HG02885 (cell line): ENCODE measurements around the gene SMARCB1.
A peak's percentile ranks its signal among the peaks of the same experiment; 100 is the strongest.

Experiments
- ATAC-seq: cut with Tn5 transposase; IDR thresholded peaks from one replicate; pipeline ENCODE4 v1.9.1; 2021; ENCODE audit warnings: mild to moderate bottlenecking; ENCODE audit not compliant: unreplicated experiment, poor library complexity

Gene SMARCB1

DNA sequence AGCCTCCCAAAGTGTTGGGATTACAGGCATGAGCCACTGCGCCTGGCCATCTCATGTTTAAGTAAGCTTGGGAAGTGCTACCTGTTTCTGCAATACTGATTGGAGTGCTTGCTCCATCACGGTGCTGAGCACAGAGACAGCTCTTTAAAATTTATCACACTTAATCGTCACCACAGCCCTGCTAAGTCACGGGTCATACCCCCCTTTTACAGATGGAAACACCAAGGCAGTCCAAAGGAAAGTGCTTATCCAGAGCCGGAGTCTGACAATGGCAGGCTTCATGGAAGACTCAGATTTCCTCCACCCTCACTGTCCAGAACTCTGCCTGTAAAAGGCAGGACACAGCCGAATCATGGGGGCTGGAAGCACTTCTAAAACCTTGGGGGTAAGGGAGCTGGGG is 26.7 kb upstream of the SMARCB1 start:
- ATAC-seq: no peak

DNA sequence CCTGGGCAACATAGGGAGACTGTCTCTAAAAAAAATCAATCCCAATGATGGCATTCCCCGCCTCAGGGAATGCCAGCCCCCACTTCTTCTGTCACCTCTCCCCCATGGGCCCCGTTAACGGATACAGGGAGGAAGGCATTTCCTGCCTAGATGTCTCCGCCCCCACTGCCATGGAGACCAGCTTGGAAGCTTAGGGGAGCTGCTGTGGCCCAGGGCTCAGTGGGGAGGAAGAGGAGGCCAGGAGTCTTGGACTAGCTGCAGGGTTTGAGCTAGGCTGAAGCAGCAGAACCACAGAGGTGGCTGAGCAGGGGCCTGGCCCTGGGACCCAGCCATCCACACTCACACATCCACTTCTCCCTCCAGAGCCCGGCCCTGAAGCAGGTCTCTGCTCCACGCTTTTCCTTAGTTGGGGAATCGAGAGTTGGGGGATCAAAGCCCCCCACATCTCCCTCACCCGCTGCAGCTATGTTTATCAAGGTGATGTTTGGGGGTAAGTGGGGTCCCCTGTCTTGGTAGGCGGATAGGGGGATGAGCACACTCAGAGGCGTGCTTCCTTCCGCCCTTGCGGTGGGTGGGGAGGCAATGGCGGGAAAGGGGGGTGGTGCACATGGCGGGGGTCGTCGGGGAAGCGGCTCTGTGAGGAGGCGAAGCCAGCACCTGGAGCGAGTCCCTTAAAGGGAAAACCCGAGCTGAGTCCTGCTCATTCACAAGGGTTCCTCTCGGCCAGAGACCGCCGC is 23.8 kb upstream of the SMARCB1 start, which contains the start of gene C22orf15:
C22orf15 (plus strand) TSS at position 149 of the 737 bp plus-strand sequence; CDS start at position 466, 317 bp downstream.
- no peak for ATAC-seq

DNA sequence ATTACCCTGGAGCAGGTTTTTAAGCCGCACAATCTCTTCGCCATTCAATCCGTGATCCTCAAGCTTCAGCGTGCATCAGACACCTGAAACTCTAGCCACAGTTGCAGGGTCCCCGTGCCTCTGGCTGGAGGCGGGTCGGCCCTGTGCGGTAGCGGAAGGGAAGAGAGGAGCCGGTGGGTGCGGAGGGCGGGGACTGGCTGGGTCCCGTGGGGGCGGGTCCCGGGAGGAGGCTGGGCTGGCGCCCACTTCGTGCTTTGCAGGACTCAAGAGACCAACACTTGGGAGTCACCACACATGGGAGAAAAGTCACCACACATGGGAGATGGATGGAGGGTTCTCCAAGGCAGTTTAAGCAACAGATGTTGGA is 23.2 kb upstream of the SMARCB1 start:
- ATAC-seq: no peak

DNA sequence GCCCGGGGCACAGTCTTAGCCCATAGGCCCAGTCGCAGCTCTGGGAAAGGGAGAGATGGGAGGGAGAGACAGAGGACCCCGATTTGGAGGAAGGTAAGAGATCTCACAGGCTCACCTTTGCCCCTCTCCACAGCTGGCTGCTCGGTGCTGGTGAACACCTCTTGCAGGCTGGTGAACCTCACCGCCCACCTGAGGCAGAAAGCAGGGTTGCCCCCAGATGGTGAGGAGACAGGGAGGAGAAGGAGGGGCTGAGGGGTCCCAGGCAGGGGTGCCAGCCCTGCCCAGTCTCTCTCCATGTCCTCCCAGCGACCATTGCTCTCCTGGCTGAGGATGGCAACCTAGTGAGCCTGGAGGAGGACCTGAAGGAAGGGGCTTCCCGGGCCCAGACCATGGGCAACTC is 22.8 kb upstream of the SMARCB1 start:
- ATAC-seq: no peak

DNA sequence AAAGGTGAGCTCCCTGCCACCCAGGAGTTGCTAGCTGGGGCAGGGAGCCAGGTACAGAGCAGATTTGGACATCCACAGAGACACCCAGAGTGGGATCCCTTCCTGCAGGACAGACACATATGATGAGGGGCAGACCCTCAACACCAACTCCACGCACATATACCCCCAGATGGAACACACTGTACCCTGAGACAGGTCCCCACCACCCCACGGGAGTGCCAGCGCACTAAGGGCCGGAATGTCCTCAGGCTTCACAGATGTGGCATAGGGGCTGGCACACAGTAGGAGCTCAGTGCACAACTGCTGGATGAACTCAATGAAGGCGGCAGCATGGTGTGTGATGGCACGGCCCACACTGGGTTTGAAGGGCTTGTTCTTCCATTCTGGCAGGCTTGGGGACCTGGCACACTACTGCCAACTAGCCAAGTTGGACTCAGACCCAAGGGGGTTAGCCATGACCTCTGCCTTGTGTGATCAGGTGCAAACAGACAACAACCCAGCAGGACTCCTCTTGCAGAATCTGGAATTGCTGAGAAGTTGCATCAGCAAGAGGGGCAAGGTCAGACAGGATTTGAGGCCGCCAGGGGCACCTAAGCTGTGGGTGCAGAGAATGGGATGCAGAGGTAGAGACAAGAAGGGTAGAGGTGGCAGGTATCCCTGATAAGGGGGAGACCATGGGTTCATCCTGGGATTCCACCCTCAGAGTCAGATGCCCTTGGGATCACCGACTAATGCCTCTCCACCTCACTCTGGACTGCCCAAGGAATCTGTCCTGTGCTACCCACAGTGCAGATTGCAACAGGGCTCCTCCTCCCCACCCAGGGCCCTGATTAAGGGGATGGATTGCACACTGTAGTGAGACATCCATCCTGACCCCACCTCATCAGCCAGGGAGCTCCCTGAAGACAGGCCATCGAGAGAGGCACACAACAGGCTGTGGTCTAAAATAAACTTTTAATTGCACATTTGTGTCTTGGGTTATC is 21.6 kb upstream of the SMARCB1 start:
- ATAC-seq: no peak

DNA sequence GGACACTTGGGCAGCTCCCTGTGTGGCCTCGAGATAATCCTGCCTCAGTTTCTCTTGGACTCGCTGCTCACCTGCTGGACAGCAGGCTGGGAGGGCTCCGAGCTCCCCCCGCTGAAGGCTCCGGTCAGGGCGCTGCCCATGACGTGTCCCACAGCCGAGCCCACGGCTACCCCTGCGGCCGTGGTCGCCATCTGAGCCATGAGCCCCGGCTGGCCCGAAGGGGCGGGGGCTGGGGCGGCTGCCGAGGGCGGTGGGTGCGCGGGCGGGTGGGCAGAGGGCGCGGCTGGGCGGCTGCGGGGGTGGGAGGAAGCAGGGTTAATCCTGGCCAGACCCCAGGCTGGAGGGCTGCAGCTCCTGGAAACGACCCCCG is 19.5 kb upstream of the SMARCB1 start:
- ATAC-seq: no peak

DNA sequence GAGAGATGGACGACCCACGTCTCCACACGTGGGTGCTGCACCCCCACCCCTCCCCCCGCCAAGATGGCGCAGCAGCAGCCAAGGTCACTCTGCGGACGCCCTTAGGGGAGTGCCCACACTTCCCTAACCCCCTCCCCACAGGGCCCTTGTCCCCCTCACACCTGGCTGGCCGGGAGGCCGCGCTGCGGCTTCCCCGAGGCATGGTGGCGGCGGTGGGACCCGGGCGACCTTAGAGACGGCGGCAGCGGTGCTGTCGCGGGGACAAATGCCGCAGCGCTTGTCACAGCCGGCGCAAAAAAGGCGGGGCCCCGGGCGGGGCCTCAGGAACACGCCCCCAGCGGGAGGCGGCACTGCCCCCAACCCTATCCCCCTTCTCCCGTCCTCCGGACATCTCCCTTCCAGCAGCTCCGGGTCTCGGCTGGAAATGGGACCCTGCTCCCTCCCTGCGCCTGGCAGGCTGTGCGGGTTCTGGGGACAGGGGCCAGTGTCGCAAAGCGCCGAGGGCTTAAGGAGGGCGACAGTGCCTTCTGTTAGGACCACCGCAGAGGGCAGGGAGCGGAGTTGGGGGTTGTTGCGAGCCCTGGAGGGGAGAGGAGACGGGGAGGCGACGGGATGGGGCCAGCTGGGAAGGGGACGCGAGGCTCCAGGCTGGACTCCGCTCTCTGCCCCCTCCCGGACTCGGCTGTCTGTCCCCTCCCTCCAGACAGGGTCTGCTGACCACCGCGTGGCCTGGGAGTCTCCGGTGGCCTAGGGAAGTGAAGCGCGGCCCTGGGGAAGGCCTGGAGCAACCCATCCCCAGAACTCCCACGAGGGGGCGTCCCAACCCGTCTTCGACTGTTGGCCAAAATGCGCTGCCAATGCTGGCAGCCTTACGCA is 18.9 kb upstream of the SMARCB1 start, which contains the start of gene CHCHD10:
CHCHD10 (minus strand) TSS at position 300 of the 876 bp plus-strand sequence; CDS start at position 202, 98 bp downstream.
- ATAC-seq: peak; percentile 60

DNA sequence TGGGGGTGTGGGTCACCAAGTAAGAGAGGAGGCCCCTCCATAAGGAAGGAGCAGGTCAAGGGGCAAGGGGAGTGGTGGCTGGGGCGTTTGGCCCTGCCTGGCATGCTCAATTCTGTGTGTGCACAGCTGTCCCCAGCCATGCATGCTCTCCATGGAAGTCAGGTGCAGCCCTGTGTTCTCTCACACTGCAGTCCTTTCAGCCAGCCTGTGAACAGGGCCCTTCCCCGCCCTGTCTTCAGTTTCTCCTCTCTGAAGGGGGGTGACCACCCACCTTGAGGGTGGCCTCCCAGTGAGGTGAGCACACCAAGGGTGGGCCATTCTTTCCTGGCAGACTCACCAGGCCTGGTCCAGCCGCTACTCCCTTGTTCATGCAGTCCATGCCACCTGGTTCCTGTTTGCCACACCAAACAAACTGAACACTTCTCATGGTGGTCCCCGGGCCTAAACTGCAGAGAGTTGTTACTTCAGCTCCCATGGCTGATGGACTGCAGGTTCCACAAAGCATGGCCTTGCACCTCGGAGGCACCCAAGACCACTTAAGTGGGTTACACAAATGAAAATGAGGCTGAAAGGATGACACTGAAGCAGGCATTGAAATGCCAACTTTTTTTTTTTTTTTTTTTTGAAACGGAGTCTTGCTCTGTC is 17.3 kb upstream of the SMARCB1 start:
- no peak for ATAC-seq

DNA sequence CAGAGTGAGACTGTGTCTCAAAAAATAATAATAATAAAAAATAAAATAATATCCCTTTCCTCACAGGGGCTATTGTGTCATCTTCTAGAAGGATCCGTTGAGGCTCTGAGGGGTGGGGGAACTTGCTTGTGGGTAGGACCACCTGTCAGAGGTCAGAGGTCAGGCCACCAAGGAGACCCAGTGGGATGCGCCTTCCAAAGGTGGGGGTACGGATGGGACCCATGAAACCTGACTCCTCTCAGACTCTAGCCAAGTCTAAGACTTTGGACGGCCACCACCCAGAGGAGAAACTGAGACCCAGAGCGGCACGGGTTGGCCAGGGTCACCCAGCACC is 14.5 kb upstream of the SMARCB1 start:
- ATAC-seq: no peak

DNA sequence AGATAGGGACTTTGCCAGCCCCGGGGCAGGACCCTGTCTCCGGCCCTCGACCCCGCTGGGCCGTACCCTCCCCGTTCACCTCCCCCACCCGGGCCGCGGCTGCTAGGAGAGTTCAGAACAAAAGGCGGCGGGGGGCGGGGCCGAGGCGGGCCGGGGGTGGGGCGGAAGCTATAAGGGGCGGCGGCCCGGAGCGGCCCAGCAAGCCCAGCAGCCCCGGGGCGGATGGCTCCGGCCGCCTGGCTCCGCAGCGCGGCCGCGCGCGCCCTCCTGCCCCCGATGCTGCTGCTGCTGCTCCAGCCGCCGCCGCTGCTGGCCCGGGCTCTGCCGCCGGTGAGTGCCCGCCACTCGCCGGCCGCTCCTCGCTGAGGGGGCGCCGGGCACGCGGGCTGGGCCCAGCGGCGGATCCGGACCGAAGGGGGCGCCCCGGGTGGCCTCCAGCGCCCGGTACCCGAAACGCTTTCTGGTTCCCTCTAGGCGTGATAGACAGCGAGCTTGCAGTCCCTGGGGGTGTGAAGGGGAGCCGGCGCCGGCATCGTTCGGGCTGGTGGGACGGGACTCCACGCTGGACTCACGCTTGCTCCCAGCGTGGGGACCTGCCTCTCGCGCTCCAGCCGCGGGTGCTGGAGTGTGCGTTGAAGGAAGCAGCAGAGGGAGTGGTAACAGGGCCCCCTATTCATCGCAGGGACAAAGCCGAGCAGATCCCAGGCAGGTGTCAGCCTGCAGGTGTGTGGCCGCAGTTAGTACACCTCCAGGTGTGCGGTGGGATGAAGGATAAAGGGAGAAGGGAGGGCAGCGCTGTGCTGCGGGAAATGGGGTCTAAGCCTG is 13.9 kb upstream of the SMARCB1 start, which contains the start of gene MMP11:
MMP11 (plus strand) TSS at position 201 of the 825 bp plus-strand sequence; CDS start at position 223, 22 bp downstream.
- no peak for ATAC-seq

DNA sequence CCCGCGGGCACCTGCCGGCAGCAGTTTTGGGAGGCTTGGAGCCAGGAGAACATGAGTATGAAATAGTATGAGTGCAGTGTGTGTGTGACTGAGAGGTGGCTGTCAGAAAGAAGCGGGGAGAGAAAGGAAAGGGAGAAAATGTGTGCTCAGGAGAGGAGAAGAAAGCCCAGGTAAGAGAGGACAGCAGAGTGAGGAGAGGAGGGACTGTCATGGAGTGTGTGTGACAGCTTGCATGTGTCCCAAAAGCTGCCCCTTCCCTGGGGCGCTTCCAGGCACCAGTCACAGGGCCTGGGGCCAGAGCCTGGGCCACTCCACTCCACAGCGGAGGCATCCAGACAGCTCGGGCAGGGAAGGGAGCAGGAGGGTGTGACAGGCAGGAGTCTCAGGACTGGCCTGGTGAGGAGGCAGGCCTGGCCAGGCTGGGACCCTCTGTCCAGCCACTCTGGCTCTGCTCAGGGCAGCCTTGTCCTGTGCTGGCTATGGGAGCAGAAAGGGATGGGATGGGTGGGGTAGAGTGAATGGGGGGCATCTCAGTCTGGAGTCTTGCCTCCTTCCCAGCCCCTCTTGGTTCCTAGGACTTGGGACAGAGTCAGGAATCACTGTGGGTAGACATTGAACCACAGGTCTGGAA is 13.2 kb upstream of the SMARCB1 start:
- ATAC-seq: no peak

DNA sequence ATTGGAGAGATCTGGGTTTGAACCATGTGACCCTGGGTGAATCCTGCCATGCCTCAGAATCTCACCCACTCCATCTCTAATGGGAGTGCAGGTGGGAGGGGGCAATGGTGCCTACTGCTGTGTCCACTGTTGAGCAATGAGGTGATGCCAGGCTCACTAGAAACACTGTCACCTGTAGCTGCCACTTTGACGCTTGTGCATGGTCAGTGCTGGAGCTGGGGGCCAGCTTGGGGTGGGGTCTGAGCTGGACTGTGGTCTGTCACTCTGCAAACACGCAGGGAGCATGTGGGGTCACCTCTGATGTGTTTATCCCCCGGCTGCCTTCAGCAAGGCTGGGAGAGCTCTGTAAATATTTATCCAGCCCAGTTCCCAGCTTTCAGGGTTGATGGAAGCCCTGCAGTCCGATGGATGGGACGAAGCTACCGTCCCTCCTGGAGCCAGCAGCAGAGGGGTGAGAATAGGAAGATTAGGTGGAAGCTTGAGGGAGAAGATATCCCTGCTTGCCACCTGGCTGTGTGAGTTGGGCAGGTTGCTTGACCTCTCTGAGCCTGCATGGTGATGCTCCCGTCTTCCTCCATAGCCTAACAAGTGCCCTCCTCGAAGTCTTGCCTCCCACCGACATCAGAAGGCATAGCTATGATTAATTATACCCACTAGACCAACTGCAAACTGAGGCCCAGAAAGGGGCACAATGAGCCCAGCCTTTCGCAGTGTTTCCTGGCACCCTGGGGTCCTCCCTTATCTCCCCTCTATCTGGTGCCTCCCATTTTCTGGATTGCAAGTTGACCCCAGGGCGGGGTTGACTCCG is 12.4 kb upstream of the SMARCB1 start:
- no peak for ATAC-seq

DNA sequence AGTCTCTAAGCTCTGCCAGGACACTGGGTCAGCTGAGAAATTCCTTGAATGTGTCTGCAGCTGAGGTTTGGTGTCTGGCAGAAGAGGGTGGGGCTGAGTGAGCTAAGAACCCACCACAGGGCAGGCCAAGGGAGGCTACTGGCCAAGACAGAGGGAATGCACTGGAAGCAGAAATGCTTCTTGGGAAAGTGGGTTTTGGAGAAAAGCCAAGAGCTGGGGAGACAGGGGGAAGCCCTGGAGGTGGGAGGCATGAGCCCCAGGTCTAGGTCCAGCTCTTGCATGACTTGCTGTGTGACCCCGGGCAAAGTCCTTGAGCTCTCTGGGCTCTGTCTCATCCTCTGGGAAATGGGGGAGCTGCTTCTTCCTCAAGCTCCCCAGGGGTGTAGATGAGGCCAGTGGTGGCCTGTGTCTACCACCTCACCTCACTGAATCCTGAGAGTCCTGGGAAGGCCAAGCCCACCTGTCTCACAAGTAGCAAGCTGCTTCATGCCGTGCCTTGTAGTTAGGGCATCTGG is 11.8 kb upstream of the SMARCB1 start:
- no peak for ATAC-seq

DNA sequence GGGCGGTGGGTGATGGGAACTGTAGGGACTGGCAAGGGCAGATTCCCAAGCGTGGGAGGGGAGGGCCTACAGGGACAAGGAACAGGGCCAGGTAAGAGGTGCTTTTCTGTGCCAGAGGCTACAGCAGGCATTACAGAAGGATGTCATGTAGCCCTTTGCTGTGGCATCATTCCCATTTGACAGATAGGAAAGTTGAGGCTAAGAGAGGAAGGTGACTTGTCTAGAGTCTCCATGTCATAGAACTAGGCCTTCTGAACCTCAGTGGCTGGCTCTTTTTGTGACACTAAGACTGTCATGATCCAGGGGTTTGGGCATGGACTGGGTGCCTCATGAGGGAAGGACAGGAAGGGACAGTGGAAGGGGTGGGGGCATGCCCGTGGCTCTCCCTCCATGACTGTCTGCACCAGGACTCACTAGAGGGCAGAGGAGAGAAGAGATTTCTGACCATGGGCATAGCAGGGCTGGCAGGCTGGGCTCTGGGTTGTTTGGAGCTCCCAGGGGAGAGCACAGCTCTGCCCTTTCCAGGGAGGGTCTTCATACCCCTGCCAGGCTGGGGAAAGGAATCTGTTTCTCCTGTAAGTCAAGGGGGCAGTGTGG is 10.9 kb upstream of the SMARCB1 start:
- ATAC-seq: no peak

DNA sequence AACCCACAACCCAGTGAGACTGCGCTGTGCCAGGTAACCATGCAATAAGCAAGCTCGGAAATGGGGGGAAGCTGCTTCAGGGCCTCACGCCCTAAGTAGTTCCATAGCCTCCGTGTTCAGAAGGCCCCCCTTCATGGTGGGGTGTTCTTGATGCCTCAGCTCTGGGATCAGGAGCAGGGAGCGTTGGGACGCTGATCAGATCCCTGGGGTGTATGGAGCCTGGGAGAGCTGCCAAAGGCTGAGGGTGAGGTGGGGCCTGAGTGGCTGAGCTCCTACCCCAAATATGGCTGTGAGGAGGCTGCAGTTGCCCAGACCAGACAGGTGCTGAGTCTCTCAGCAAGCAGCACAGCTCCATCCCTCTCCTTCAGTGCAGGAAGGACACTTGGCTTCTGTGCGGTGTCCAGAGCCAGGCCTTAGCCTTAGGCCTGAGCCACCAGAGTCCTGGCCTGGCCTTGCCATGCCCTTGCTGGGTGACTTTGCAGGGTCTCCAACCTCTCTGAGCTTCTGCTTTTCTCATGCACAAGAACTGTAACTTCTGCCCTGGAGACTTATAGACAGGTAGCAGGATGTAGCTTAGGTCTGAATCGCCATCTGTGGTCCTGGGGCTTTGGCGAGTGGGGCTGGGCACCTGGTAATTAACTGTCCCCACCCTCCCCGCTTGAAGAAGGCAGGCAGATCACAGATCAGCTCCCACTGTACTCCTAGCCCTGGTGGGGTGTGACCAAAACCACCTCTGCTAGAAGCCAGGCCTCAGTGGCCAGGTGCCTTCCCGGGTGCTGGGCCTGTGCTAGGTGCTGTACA is 8.8 kb upstream of the SMARCB1 start:
- no peak for ATAC-seq

DNA sequence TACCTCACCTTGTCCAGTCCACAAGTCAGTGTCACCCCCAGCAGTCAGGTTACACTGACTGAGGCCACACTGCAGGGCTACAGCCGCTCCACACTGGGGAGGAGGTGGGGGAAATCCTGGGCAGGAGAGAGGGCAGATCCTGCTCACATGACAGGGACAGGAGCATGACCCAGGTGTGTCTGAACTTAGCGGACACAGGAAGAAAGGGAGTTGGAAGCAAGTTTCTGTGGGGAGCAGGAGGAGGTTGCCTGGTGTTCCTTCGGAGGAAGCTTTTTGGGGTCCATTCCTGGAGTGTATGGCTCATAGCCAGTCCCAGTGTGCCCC is 8.2 kb upstream of the SMARCB1 start:
- no peak for ATAC-seq
